CMK (cell line): ENCODE data around the gene SRPK2.

Experiments
- DNase-seq: peaks from one replicate; pipeline ENCODE4 v3.0.0-alpha.2; 2010; ENCODE audit warnings: low read depth

SRPK2 gene

DNA sequence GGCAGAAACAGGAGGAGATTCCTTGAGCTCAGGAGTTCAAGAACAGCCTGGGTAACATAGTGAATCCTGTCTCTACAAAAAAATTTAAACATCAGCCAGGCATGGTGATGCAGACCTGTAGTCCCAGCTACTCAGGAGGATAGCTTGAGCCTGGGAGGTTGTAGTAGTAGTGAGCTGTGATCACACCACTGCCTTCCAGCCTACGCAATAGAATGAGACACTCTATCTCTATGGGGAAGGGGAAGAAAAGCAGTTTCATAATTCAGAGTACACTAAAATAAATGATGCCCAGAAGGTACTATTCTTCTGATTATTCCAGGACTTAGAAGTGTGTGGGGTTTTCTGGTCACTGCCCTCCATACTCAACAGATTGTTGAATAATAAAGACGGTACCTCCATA lies 197.4 kb downstream of the SRPK2 start:
- DNase-seq, result no peak

- no peak for DNase-seq
Measured at GRCh38 chr7:105189859-105190492, 198.7 kb downstream of the SRPK2 start.

DNA sequence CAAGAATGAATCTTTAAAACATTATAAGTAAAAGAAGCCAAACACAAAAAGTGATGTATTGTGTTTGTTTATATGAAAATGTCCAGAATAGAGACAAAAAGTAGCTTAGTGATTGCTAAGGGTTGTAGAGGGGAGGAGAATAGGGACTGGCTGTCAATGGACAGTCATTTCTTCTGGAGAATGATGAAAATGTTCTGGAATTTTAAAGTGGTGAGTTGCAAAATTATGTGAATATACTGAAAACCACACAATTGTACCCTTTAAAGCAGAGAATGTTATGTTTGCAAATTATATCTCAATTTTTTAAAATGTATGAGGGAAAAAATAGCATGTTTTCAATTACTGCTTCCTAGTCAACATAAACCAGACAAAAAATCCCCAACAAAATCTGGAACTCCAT lies 200.5 kb downstream of the SRPK2 start:
- no peak for DNase-seq

- no peak for DNase-seq
Measured at GRCh38 chr7:105187302-105188169, 201.2 kb downstream of the SRPK2 start.

DNA sequence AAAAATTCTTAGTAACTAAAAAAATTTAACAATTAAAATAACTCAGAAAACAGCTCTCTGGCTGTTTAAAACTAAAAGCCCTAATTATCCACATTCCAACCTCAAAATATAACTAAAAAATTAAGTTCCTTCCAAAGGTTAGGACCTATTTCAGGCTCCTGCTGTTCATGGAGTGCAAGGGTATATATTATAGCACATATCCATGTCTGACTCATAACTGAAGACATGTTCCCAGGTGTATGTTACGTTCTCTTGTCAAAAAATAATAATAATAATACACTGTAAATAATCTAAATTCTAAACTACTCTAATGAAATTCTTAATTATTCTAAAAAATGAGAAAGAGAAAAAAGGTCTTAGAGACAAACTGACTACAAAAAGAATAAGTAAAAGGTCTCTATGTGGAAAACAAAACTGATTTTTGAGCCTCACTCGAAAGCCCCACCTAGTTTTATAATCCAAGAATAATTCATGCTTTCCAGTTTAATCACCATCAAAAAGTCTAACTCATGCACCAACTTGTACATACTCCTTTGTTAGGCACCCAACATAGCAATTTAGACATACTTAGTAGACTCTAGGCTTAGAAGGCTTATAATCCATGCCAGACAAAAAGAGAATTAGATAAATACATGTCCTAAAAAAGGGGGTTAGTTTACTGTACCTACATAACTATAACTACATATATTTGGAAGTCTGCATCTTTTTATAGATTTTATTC lies 203.3 kb downstream of the SRPK2 start:
- no peak for DNase-seq

DNA sequence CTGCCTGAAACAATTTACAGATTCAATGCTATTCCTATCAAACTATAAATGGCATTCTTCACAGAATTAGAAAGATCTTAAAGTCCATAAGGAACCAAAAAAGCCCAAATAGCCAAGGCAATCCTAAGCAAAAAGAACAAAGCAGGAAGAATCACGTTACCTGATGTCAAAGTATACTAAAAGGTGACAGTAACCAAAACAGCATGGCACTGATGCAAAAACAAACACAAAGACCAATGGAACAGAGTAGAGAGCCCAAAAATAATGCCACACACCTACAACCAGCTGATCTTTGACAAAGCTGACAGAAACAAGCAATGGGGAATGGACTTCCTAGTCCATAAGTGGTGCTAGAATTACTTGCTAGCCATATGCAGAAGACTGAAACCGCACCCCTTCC lies 208.7 kb downstream of the SRPK2 start:
- DNase-seq, result no peak

DNA sequence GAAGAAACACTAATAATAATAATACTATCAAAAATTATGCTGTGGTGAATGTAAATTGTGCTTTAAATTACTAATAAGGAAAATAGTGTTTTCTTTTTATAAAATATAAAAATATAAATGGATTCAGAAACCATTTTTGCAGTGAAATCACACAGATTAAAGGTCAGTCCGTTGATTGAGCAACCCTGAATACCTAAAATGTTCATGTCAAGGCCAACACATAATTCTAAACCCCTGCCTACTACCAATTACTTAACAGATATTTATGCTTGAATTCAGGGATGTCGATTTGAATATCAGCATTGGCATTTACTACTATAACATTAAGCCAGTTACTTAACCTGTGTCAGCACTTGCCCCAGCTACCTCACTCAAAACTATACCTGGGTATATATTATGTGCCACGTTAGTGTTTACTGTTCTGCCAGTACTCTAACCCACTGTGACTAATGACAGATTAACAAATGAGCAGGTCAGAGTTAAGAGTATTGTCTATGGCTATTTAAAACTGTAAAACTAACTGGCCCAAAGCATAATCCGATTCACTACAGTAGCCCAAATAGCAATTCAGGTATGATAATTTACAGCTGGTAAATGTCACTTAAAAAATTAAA lies 209.7 kb downstream of the SRPK2 start:
- DNase-seq, result no peak

- no peak for DNase-seq
Measured at GRCh38 chr7:105178177-105178576, 210.5 kb downstream of the SRPK2 start.

GRCh38 chr7:105177026-105177425 lies 211.7 kb downstream of the SRPK2 start:
- DNase-seq, result no peak

- DNase-seq, result no peak
Measured at GRCh38 chr7:105173586-105173985, 215.1 kb downstream of the SRPK2 start.

DNA sequence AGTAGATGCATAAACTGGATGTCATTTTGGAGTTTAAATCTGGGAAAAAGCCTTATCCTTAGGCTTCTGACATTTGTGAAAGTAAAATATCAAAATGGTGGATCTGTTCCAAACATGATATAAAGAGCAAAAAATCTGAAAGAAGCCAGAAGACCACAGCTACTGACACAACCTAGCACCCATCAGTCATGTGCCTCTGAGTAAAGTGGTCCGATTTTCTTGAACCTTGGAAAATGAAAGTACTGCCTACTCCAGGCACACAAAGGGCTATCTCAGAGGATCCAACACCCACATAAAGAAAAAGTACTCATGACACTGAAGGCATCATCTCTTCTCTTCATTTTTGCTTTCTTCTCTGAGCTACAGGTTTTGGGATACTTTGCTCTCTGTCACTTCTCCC lies 224.0 kb downstream of the SRPK2 start:
- no peak for DNase-seq

- DNase-seq, result no peak
Measured at GRCh38 chr7:105163718-105164117, 225.0 kb downstream of the SRPK2 start.

GRCh38 chr7:105161366-105161765 lies 227.4 kb downstream of the SRPK2 start:
- no peak for DNase-seq

GRCh38 chr7:105157278-105157677 lies 231.4 kb downstream of the SRPK2 start:
- DNase-seq, result no peak

DNA sequence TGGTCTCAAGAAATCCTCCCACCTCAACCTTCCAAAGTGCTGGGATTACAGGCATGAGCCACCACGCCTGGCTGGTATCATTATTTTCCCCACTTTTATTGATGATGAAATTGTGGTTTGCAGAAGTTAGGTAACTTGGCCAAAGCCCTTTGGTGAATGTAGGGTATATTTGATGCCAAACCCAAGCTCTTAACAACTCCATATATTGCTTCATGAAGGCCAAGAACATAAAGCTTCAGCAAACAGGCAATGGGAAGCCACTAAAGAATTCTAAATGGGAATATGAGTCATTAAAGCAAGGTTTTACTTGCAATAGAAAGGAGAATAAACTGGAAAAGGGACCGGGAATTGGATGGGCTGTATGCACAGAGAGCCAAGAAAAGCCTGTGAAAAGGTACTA lies 232.0 kb downstream of the SRPK2 start:
- DNase-seq, result no peak

GRCh38 chr7:105154084-105154483 lies 234.6 kb downstream of the SRPK2 start:
- no peak for DNase-seq

GRCh38 chr7:105153531-105153930 lies 235.2 kb downstream of the SRPK2 start:
- no peak for DNase-seq

DNA sequence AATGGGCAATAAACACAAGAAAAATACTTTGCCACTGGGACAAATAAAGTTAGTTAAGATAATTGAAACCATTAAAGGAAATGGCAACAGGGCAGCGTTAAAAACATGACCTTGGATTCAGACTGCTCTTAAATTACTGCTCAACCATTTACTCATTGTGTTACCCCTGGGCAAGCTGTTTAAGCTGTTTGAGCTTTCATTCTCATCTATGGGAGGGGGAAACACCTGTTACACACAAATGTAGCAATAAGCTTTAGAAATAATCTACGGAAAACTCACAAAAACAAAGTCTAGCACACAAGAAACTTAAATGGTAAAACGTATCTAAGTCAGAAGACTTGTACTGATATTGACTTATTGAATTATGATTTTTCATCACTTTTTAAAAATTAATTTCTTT lies 237.6 kb downstream of the SRPK2 start:
- no peak for DNase-seq

DNA sequence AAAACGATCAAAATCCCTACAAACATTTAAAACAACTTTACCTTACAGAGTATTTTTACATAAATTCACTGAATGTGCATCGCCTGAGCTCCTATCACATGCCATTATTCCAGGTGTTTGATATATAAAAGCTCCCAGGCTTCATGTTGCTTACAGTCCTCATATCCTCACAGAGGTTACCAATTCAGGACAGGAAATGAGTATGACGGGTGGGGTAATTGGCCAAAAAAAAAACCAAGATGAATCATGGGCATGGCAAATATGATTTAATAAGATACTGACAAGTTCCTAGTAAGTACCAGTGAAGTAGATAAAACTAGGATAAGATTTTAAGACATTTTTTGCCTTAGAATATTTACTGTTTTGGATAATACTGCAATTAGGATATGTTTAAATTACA lies 238.9 kb downstream of the SRPK2 start:
- no peak for DNase-seq

- DNase-seq, result no peak
Measured at GRCh38 chr7:105141068-105141467, 247.7 kb downstream of the SRPK2 start.

GRCh38 chr7:105139381-105139780 lies 249.3 kb downstream of the SRPK2 start:
- DNase-seq, result no peak

- no peak for DNase-seq
Measured at GRCh38 chr7:105137898-105138297, 250.8 kb downstream of the SRPK2 start.

GRCh38 chr7:105136221-105136620 lies 252.5 kb downstream of the SRPK2 start:
- no peak for DNase-seq
